ENCODE measurements around the gene FRY. TPM values are rescaled to one million over a fixed set of nuclear protein-coding genes. Genes with fewer than 3 reads are reported as not detected.

FRY gene
- total and polyA plus RNA-seq, 2 of the 13 experiments (the other 11 are each of a cell fraction or from before 2014, with no cell fraction given), result 8.2 to 13.1 TPM

GRCh38 chr13:32229443-32229842 is 197.9 kb downstream of the FRY start:
- H3K4me3 ChIP-seq (replicated peaks in 1 of 3; ENCODE audit: insufficient read depth in 1 of 3, low read depth in 2 of 3, low read length in 3 of 3), result no peak overlapping the region
- in situ Hi-C loops (cut with HindIII; ENCODE audit: extremely low pct_ligation_motif_present, low pct_unique_long_range_greater_than_20kb), result no loop called here
- ChIA-PET CTCF (ENCODE audit: low intra/inter-chr PET ratio, low total read pairs) (no interaction called here), POLR2A (no interaction called here)
- H2AFZ ChIP-seq (ENCODE audit: low read length), result no peak overlapping the region
- WGBS (ENCODE audit: low lambda C conversion rate), result 85% methylated on average over 3 of the region's 3 CpGs
- no peaks in the 10 kb centered on the region for H3K4me1 ChIP-seq (ENCODE audit: insufficient read depth, low read length)
- no peak overlapping the region for H3K4me2 ChIP-seq (ENCODE audit: low read depth, low read length)
- intact Hi-C loops (cut with micrococcal nuclease; ENCODE audit: unreplicated experiment), result no loop called here
- DNase-seq (ENCODE audit: low spot score), result no peak
- H3K36me3 ChIP-seq (replicated peaks in 1 of 2; ENCODE audit: control insufficient read depth in 1 of 2, insufficient read depth in 2 of 2, low read length in 2 of 2), result peaks cover 9 to 47% of the 10 kb centered on the region in 2 experiments; a peak in 4 of 5 replicates
- H3K9me3 ChIP-seq (ENCODE audit: low read length), result no peaks in the 10 kb centered on the region
- H4K20me1 ChIP-seq (ENCODE audit: insufficient read depth, low read length), result no peaks in the 10 kb centered on the region
- no peak for FAIRE-seq
- ATAC-seq, result no peak
- TF ChIP-seq PITX1 (CRISPR knock-in tag; IDR thresholded peaks at IDR 0.05) (no peak), RAD21 (CRISPR knock-in tag; IDR thresholded peaks at IDR 0.05) (no peak), NFAT5 (CRISPR knock-in tag; IDR thresholded peaks at IDR 0.05) (no peak), NCOA1 (CRISPR knock-in tag; IDR thresholded peaks at IDR 0.05) (no peak), ZNF256 (CRISPR knock-in tag; conservative IDR thresholded peaks at IDR 0.05) (no peak), PHF20 (CRISPR knock-in tag; IDR thresholded peaks at IDR 0.05) (no peak), GPN1 (CRISPR knock-in tag; IDR thresholded peaks at IDR 0.05; ENCODE audit: borderline replicate concordance) (no peak), ZNF720 (CRISPR knock-in tag; IDR thresholded peaks at IDR 0.05) (no peak), RNF2 (conservative IDR thresholded peaks at IDR 0.05; ENCODE audit: low read depth) (no peak), NFE2L2 (IDR thresholded peaks at IDR 0.05; ENCODE audit: low read length) (no peak), ZNF879 (CRISPR knock-in tag; IDR thresholded peaks at IDR 0.05) (no peak), ZNF235 (CRISPR knock-in tag; IDR thresholded peaks at IDR 0.05; ENCODE audit: borderline replicate concordance) (no peak)
- H3K79me2 ChIP-seq (ENCODE audit: insufficient read depth, low read length), result no peaks in the 10 kb centered on the region
- H3K9ac ChIP-seq (ENCODE audit: insufficient read depth, low read depth, low read length), result no peak overlapping the region
- no peak overlapping the region for H3K27ac ChIP-seq (ENCODE audit: extremely low read length, insufficient read depth, low read length)
- H3K27me3 ChIP-seq (ENCODE audit: control insufficient read depth in 1 of 2, insufficient read depth in 2 of 2, low read length in 2 of 2), result no peaks in the 10 kb centered on the region
- no TSS peak for BruUV-seq (replicated peaks)

All from HepG2 (cell line).